Endodermal cell (in vitro differentiated cells): ENCODE data around the gene ATP4B. TPM values are rescaled to one million over a fixed set of nuclear protein-coding genes. Genes with fewer than 3 reads are reported as not detected.

ENCODE experiments used
- DNase-seq: peaks from one replicate; pipeline ENCODE4 v3.0.0-alpha.2; 2017
- H3K27ac ChIP-seq: 2 replicates; pipeline ENCODE4 v1.5.1; 2013; ENCODE audit warnings: mild to moderate bottlenecking, low read depth, low read length, moderate library complexity
- H3K27me3 ChIP-seq: 2 replicates; pipeline ENCODE4 v1.6.1; 2013; ENCODE audit warnings: mild to moderate bottlenecking, low read length, moderate library complexity; ENCODE audit not compliant: insufficient read depth, control insufficient read depth, poor library complexity, severe bottlenecking
- H3K36me3 ChIP-seq: 2 replicates; pipeline ENCODE4 v1.7.0; 2013; ENCODE audit warnings: mild to moderate bottlenecking, low read length, moderate library complexity; ENCODE audit not compliant: control insufficient read depth, insufficient read depth
- H3K4me1 ChIP-seq: one replicate; pipeline ENCODE4 v1.7.0; 2013; ENCODE audit warnings: low read length; ENCODE audit not compliant: control insufficient read depth, insufficient read depth
- H3K4me3 ChIP-seq: 2 replicates; pipeline ENCODE4 v1.5.1; 2013; ENCODE audit warnings: mild to moderate bottlenecking, low read length, moderate library complexity
- H3K9ac ChIP-seq: 2 replicates; pipeline ENCODE4 v1.6.1; 2013; ENCODE audit warnings: mild to moderate bottlenecking, low read length, moderate library complexity; ENCODE audit not compliant: poor library complexity, severe bottlenecking; ENCODE audit errors: extremely low read depth
- H3K9me3 ChIP-seq: 2 replicates; pipeline ENCODE4 v1.6.1; 2013; ENCODE audit warnings: mild to moderate bottlenecking, low read length, moderate library complexity; ENCODE audit not compliant: control insufficient read depth
- H3K27ac Mint-ChIP-seq: 2 replicates; pipeline ENCODE4 v1.8.0; 2020; ENCODE audit warnings: mixed read lengths
- H3K27me3 Mint-ChIP-seq: 2 replicates; pipeline ENCODE4 v1.8.0; 2021; ENCODE audit warnings: mild to moderate bottlenecking, mixed read lengths; ENCODE audit not compliant: insufficient read depth
- H3K36me3 Mint-ChIP-seq: 2 replicates; pipeline ENCODE4 v1.8.0; 2020; ENCODE audit warnings: low read depth, mixed read lengths
- H3K4me1 Mint-ChIP-seq: 2 replicates; pipeline ENCODE4 v1.8.0; 2020; ENCODE audit warnings: mixed read lengths
- H3K4me3 Mint-ChIP-seq: 2 replicates; pipeline ENCODE4 v1.8.0; 2020; ENCODE audit warnings: mild to moderate bottlenecking, moderate library complexity, mixed read lengths
- H3K9me3 Mint-ChIP-seq: 2 replicates; pipeline ENCODE4 v1.8.0; 2020; ENCODE audit warnings: mild to moderate bottlenecking, mixed read lengths
- WGBS, 2 experiments: methylation state at CpG; one replicate each; pipeline versions ENCODE4 v1.1.5 to v1.1.7; 2013; ENCODE audit warnings: missing lambda C conversion rate in 2 of 2, mixed read lengths in 1 of 2; ENCODE audit not compliant: insufficient coverage in 1 of 2, insufficient read length in 1 of 2; 5-methylcytosine and 5-hydroxymethylcytosine counted together
- total RNA-seq, 2 donors: library from RNA; stranded (reverse); fragmentation: NEBNext Ultra II Directional in 1 of 2; extraction: Animal tissue kit (Norgen Biotek cat#: 25700) in 1 of 2; gene quantifications; 2 replicates in 1 of 2; 3 replicates in 1 of 2; pipeline ENCODE4 v1.2.1, GENCODE V29; 2021
- TF ChIP-seq, protein P1 (sequence below): fragments of 200-600 bp; sonication (generic); conservative IDR thresholded peaks from 2 replicates; pipeline ENCODE4 v1.5.0; 2021; ENCODE audit warnings: antibody characterized with exemption, mild to moderate bottlenecking

ATP4B gene
- total RNA-seq, 2 donors from 2014 or later, result not detected

- no peak overlapping the region for H3K9ac ChIP-seq
- no peak overlapping the region for H3K4me3 ChIP-seq
- no peak overlapping the region for H3K4me3 Mint-ChIP-seq
- no peaks in the 10 kb centered on the region for H3K27me3 ChIP-seq
- H3K36me3 Mint-ChIP-seq, result no peaks in the 10 kb centered on the region
- H3K4me1 ChIP-seq, result no peaks in the 10 kb centered on the region
- no peaks in the 10 kb centered on the region for H3K36me3 ChIP-seq
- no peaks in the 10 kb centered on the region for H3K9me3 ChIP-seq
- DNase-seq, result peak; percentile 31
- H3K27ac ChIP-seq, result no peak overlapping the region
- WGBS, 2 experiments, result 93 to 94% methylated on average over 24 of the region's 24 CpGs
- TF ChIP-seq, protein P1, sequence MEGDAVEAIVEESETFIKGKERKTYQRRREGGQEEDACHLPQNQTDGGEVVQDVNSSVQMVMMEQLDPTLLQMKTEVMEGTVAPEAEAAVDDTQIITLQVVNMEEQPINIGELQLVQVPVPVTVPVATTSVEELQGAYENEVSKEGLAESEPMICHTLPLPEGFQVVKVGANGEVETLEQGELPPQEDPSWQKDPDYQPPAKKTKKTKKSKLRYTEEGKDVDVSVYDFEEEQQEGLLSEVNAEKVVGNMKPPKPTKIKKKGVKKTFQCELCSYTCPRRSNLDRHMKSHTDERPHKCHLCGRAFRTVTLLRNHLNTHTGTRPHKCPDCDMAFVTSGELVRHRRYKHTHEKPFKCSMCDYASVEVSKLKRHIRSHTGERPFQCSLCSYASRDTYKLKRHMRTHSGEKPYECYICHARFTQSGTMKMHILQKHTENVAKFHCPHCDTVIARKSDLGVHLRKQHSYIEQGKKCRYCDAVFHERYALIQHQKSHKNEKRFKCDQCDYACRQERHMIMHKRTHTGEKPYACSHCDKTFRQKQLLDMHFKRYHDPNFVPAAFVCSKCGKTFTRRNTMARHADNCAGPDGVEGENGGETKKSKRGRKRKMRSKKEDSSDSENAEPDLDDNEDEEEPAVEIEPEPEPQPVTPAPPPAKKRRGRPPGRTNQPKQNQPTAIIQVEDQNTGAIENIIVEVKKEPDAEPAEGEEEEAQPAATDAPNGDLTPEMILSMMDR, result no peak
- peaks cover 22% of the 10 kb centered on the region for H3K4me1 Mint-ChIP-seq
- peaks cover 2% of the 10 kb centered on the region for H3K27me3 Mint-ChIP-seq
- H3K27ac Mint-ChIP-seq, result no peak overlapping the region
- H3K9me3 Mint-ChIP-seq, result no peaks in the 10 kb centered on the region
These were observed 10.5 kb upstream of the ATP4B start for GRCh38 chr13:113668491-113668971.

GRCh38 chr13:113667771-113668490 is 9.9 kb upstream of the ATP4B start:
- Histone ChIP-seq H3K9ac (no peak overlapping the region), H3K4me1 (no peaks in the 10 kb centered on the region), H3K27ac (no peak overlapping the region), H3K27me3 (no peaks in the 10 kb centered on the region), H3K9me3 (no peaks in the 10 kb centered on the region), H3K36me3 (no peaks in the 10 kb centered on the region), H3K4me3 (no peak overlapping the region)
- TF ChIP-seq, protein P1, result no peak
- Mint-ChIP-seq H3K4me1 (peaks cover 22% of the 10 kb centered on the region), H3K9me3 (no peaks in the 10 kb centered on the region), H3K36me3 (no peaks in the 10 kb centered on the region), H3K4me3 (no peak overlapping the region), H3K27me3 (peaks cover 2% of the 10 kb centered on the region), H3K27ac (no peak overlapping the region)
- DNase-seq, result peak; percentile 38
- 91 to 97% methylated on average over 23 to 29 of the region's 29 CpGs for WGBS, 2 experiments

DNA sequence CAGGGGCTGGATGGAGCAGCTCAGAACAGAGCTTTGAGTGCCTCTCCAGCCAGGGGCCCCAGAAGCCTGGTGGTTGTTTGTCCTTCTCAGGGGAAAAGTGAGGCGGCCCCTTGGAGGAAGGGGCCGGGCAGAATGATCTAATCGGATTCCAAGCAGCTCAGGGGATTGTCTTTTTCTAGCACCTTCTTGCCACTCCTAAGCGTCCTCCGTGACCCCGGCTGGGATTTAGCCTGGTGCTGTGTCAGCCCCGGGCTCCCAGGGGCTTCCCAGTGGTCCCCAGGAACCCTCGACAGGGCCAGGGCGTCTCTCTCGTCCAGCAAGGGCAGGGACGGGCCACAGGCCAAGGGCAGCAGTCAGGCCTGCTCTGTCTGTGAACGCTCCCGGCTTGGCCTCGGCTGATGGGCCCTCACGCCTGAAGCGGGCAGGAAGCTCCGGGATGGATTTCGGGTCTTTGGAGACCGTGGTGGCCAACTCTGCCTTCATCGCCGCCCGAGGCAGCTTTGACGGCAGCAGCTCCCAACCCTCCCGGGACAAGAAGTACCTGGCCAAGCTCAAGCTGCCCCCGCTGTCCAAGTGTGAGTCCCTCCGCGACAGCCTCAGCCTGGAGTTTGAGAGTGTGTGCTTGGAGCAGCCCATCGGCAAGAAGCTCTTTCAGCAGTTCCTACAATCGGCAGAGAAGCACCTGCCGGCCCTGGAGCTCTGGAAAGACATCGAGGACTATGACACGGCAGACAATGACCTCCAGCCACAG is 9.1 kb upstream of the ATP4B start, which contains the start of gene GRK1:
GRK1 (plus strand) TSS at position 269 of the 751 bp plus-strand sequence; CDS start at position 437, 168 bp downstream.
- TF ChIP-seq, protein P1, result no peak
- Mint-ChIP-seq H3K9me3 (peaks cover 2% of the 10 kb centered on the region), H3K4me1 (peaks cover 19% of the 10 kb centered on the region), H3K27me3 (peaks cover 2% of the 10 kb centered on the region), H3K36me3 (no peaks in the 10 kb centered on the region), H3K27ac (peak within 1 kb of the TSS; percentile 84), H3K4me3 (no peak within 1 kb of the TSS)
- DNase-seq, result peak; percentile 64
- H3K4me1 ChIP-seq, result no peaks in the 10 kb centered on the region
- no peak within 1 kb of the TSS for H3K27ac ChIP-seq
- peak within 1 kb of the TSS; percentile 11 for H3K9ac ChIP-seq
- H3K27me3 ChIP-seq, result no peaks in the 10 kb centered on the region
- H3K36me3 ChIP-seq, result no peaks in the 10 kb centered on the region
- no peak within 1 kb of the TSS for H3K4me3 ChIP-seq
- peaks cover 3% of the 10 kb centered on the region for H3K9me3 ChIP-seq
- 88 to 91% methylated on average over 26 to 32 of the region's 32 CpGs for WGBS, 2 experiments
